SK-N-DZ (cell line): ENCODE results near the gene IFRD1.
"Not testable (repeated sequence)": the region's sequence is repeated elsewhere in the genome, so short reads cannot be mapped to it uniquely, and the experiment has no call there.

ENCODE experiments used
- DNase-seq: peaks from one replicate; pipeline ENCODE4 v3.0.0-alpha.2; 2015; ENCODE audit warnings: low spot score
- small RNA-seq, 2 experiments: library from RNA; depleted of rRNA; stranded (forward); fragments of <200 nt; gene quantifications; one replicate each; pipeline ENCODE3, GENCODE V24; 2014

Gene IFRD1

GRCh38 chr7:112516418-112516817 is 66.2 kb downstream of the IFRD1 start:
- DNase-seq = not testable (repeated sequence)

GRCh38 chr7:112517487-112517886 is 67.2 kb downstream of the IFRD1 start:
- no peak for DNase-seq

- no peak for DNase-seq
These were observed 70.5 kb downstream of the IFRD1 start for GRCh38 chr7:112520787-112521186.

DNA sequence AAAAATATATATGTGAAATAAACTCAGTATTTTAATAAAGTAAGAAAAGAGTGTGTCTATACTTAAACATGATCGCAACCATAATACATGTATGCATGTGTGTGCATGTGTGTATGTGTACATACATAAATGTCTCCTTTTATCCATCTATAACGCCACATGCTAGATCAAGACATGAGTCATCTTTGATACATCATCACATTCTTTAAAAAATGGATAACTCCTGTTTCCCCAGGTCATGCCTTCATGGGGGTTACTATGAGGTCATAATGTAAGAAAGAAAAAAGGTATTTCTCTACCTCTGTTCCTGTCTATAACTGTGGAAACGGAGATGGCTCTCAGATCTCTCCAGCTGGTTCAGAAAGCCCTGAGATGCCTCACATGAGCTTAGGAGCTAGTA is 71.7 kb downstream of the IFRD1 start:
- DNase-seq = no peak

DNA sequence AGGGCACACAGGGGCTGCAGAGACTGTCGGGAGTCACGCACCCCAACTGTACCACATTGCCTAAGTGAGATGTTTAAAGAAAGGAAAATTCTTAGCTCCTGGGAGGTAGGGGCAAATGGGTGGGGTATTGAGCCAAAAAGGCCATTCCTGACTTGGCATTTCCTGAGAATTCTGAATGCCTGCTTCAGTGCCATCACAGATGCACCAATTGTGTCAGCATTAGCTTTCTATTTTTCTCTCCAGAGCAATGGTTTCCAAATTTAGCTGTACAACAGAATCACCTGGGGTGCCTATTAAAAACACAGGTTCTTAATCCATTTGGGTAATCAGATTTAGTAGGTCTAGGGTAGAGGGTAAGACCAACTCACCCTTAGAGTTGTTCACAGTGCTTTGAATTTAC is 73.6 kb downstream of the IFRD1 start:
- no peak for DNase-seq

Small RNAs within 50 kb of the gene (small RNA-seq; reads per million reads assigned to genes)
- gene AC079741.1 = 0 reads per million in 2 experiments
